T-helper 2 cell treated with Interferon-gamma antibody and Interleukin-4, amounts not matched to agents 100 ng/mL and 5 ng/mL, for 36 hours (primary cell): ENCODE results near the gene NUDT12. TPM values are rescaled to one million over a fixed set of nuclear protein-coding genes. Genes with fewer than 3 reads are reported as not detected.

Experiments
- intact Hi-C: fragments of 100-400 bp; cut with micrococcal nuclease; formaldehyde crosslinking; loops from one replicate; pipeline ENCODE4 v1.15.1; 2023
- total RNA-seq: library from RNA; stranded (reverse); gene quantifications from 2 replicates; pipeline ENCODE4 v1.2.3, GENCODE V29; 2022

NUDT12 gene
- total RNA-seq: 1.2 TPM in 2 replicates

GRCh38 chr5:103562453-103563157 lies at the start of gene NUDT12:
Gene NUDT12, minus strand, starts transcription at chr5:103562789. Its CDS starts 2,541 bp downstream, at chr5:103560248.
- intact Hi-C loops: no loop called here

- intact Hi-C loops: no loop called here
These were observed 44.8 kb upstream of the NUDT12 start for GRCh38 chr5:103607346-103607745.

- intact Hi-C loops: no loop called here
These were observed 42.7 kb upstream of the NUDT12 start for GRCh38 chr5:103605277-103605676.

- intact Hi-C loops: no loop called here
These were observed 39.8 kb upstream of the NUDT12 start for GRCh38 chr5:103602438-103602837.

GRCh38 chr5:103601314-103601713 lies 38.7 kb upstream of the NUDT12 start:
- intact Hi-C loops: no loop called here

- intact Hi-C loops: no loop called here
These were observed 37.5 kb upstream of the NUDT12 start for GRCh38 chr5:103600086-103600485.

GRCh38 chr5:103598997-103599566 lies 36.5 kb upstream of the NUDT12 start:
- intact Hi-C loops: no loop called here

GRCh38 chr5:103590221-103590620 lies 27.6 kb upstream of the NUDT12 start:
- intact Hi-C loops: no loop called here

GRCh38 chr5:103589776-103590175 lies 27.2 kb upstream of the NUDT12 start:
- intact Hi-C loops: no loop called here

- intact Hi-C loops: no loop called here
These were observed 26.8 kb upstream of the NUDT12 start for GRCh38 chr5:103589357-103589756.

GRCh38 chr5:103587185-103587748 lies 24.7 kb upstream of the NUDT12 start:
- intact Hi-C loops: no loop called here

- intact Hi-C loops: no loop called here
These were observed 19.8 kb upstream of the NUDT12 start for GRCh38 chr5:103582364-103582763.

GRCh38 chr5:103573411-103573810 lies 10.8 kb upstream of the NUDT12 start:
- intact Hi-C loops: no loop called here

- intact Hi-C loops: no loop called here
These were observed 9.9 kb upstream of the NUDT12 start for GRCh38 chr5:103572454-103572853.

- intact Hi-C loops: no loop called here
These were observed 9.1 kb upstream of the NUDT12 start for GRCh38 chr5:103571730-103572129.

GRCh38 chr5:103569313-103570060 lies 6.9 kb upstream of the NUDT12 start:
- intact Hi-C loops: no loop called here

GRCh38 chr5:103565719-103566118 lies 3.1 kb upstream of the NUDT12 start:
- intact Hi-C loops: no loop called here

- intact Hi-C loops: no loop called here
These were observed 720 bp downstream of the NUDT12 start for GRCh38 chr5:103561685-103562452.

- intact Hi-C loops: no loop called here
These were observed 1.8 kb downstream of the NUDT12 start for GRCh38 chr5:103560826-103561225.

GRCh38 chr5:103546858-103547257 lies 15.7 kb downstream of the NUDT12 start:
- intact Hi-C loops: no loop called here

- intact Hi-C loops: no loop called here
These were observed 20.1 kb downstream of the NUDT12 start for GRCh38 chr5:103542441-103542840.
